Effector memory CD8-positive, alpha-beta T cell (primary cell): ENCODE results near the gene CCDC92.
A peak's percentile ranks its signal among the peaks of the same experiment; 100 is the strongest.

ENCODE experiments used
- ATAC-seq: fragments of 150-1000 bp; cut with Tn5 transposase; replicated peaks from 2 replicates; pipeline ENCODE4 v1.10.0; 2021; ENCODE audit warnings: mild to moderate bottlenecking, moderate library complexity
- DNase-seq, 3 experiments: peaks; one replicate each; pipeline ENCODE4 v3.0.0; 2021
- H3K27ac Mint-ChIP-seq, 2 donors: one replicate each; pipeline ENCODE4 v1.8.0; 2022; ENCODE audit warnings: mild to moderate bottlenecking in 2 of 2, mixed read lengths in 2 of 2, moderate library complexity in 2 of 2
- H3K27me3 Mint-ChIP-seq, 2 donors: one replicate each; pipeline ENCODE4 v1.8.0; 2022; ENCODE audit warnings: mixed read lengths in 2 of 2
- H3K36me3 Mint-ChIP-seq: one replicate; pipeline ENCODE4 v1.8.0; 2022; ENCODE audit warnings: mild to moderate bottlenecking, moderate library complexity, mixed read lengths; ENCODE audit not compliant: insufficient read depth
- H3K4me1 Mint-ChIP-seq, 2 donors: one replicate each; pipeline ENCODE4 v1.8.0; 2022; ENCODE audit warnings: low read depth in 2 of 2, mixed read lengths in 2 of 2
- H3K4me3 Mint-ChIP-seq, 2 donors: one replicate each; pipeline ENCODE4 v1.8.0; 2022; ENCODE audit warnings: mild to moderate bottlenecking in 2 of 2, mixed read lengths in 2 of 2, moderate library complexity in 2 of 2
- H3K9me3 Mint-ChIP-seq, 2 donors: one replicate each; pipeline ENCODE4 v1.8.0; 2022; ENCODE audit warnings: mixed read lengths in 2 of 2
- total RNA-seq, 9 experiments: gene quantifications; one replicate each; lab custom pipeline; 2026; lab: John Stamatoyannopoulos, UW

Gene CCDC92
- 11.5 to 55.9 (median 22.9) reads per million in 9 experiments for total RNA-seq

GRCh38 chr12:123972457-123973401, at the start of gene CCDC92, which contains the start of gene ZNF664:
CCDC92 (minus strand) TSS chr12:123972831; CDS start chr12:123944305, 28,526 bp downstream.
ZNF664 (plus strand) TSS chr12:123973215; CDS start chr12:124012145, 38,930 bp downstream.
- Mint-ChIP-seq H3K36me3 (peaks cover 33% of the 10 kb centered on the region), H3K4me3 (peak within 1 kb of the TSS; percentile 93 to 96), H3K9me3 (no peaks in the 10 kb centered on the region), H3K27ac (peak within 1 kb of the TSS; percentile 92 to 96), H3K27me3 (no peaks in the 10 kb centered on the region), H3K4me1 (peaks cover 18 to 30% of the 10 kb centered on the region in 2 donors)
- peak; percentile 81 for ATAC-seq
- DNase-seq: peak; percentile 90 to 94 (median 93)

GRCh38 chr12:124022161-124022560, 49.5 kb upstream of the CCDC92 start:
- H3K27ac Mint-ChIP-seq: no peak overlapping the region
- no peaks in the 10 kb centered on the region for H3K27me3 Mint-ChIP-seq
- H3K9me3 Mint-ChIP-seq: no peaks in the 10 kb centered on the region
- ATAC-seq (no peak), DNase-seq (no peak)
- H3K4me3 Mint-ChIP-seq: no peak overlapping the region
- no peaks in the 10 kb centered on the region for H3K4me1 Mint-ChIP-seq
- no peaks in the 10 kb centered on the region for H3K36me3 Mint-ChIP-seq

GRCh38 chr12:124021007-124021406, 48.4 kb upstream of the CCDC92 start:
- no peak for DNase-seq
- no peaks in the 10 kb centered on the region for H3K4me1 Mint-ChIP-seq
- ATAC-seq: no peak
- H3K27ac Mint-ChIP-seq: no peak overlapping the region
- no peak overlapping the region for H3K4me3 Mint-ChIP-seq
- H3K36me3 Mint-ChIP-seq: no peaks in the 10 kb centered on the region
- no peaks in the 10 kb centered on the region for H3K9me3 Mint-ChIP-seq
- no peaks in the 10 kb centered on the region for H3K27me3 Mint-ChIP-seq

- H3K4me1 Mint-ChIP-seq: no peaks in the 10 kb centered on the region
- DNase-seq: no peak
- ATAC-seq: no peak
- H3K9me3 Mint-ChIP-seq: no peaks in the 10 kb centered on the region
- peak overlapping the region in 1 of 2 donors; percentile 81 for H3K27ac Mint-ChIP-seq
- H3K27me3 Mint-ChIP-seq: no peaks in the 10 kb centered on the region
- H3K4me3 Mint-ChIP-seq: no peak overlapping the region
- H3K36me3 Mint-ChIP-seq: no peaks in the 10 kb centered on the region
Measured at GRCh38 chr12:124020514-124020949, 47.9 kb upstream of the CCDC92 start.

- Mint-ChIP-seq H3K36me3 (no peaks in the 10 kb centered on the region), H3K27ac (peak overlapping the region in 1 of 2 donors; percentile 81), H3K27me3 (no peaks in the 10 kb centered on the region), H3K4me3 (no peak overlapping the region), H3K9me3 (no peaks in the 10 kb centered on the region), H3K4me1 (no peaks in the 10 kb centered on the region)
- no peak for ATAC-seq
- DNase-seq: no peak
Measured at GRCh38 chr12:124019115-124019514, 46.5 kb upstream of the CCDC92 start.

- ATAC-seq (no peak), DNase-seq (no peak)
- Mint-ChIP-seq H3K36me3 (peaks cover under 1% of the 10 kb centered on the region), H3K4me3 (no peak overlapping the region), H3K4me1 (no peaks in the 10 kb centered on the region), H3K9me3 (no peaks in the 10 kb centered on the region), H3K27ac (no peak overlapping the region), H3K27me3 (no peaks in the 10 kb centered on the region)
Measured at GRCh38 chr12:124018539-124018938, 45.9 kb upstream of the CCDC92 start.

- Mint-ChIP-seq H3K9me3 (no peaks in the 10 kb centered on the region), H3K27ac (no peak overlapping the region)
- no peak for ATAC-seq
Measured at GRCh38 chr12:124017064-124017463, 44.4 kb upstream of the CCDC92 start.

GRCh38 chr12:124015494-124016461, 43.1 kb upstream of the CCDC92 start:
- ATAC-seq (no peak), DNase-seq (no peak)
- Mint-ChIP-seq H3K4me3 (no peak overlapping the region), H3K9me3 (no peaks in the 10 kb centered on the region), H3K27ac (peak overlapping the region; percentile 4), H3K4me1 (no peaks in the 10 kb centered on the region), H3K27me3 (no peaks in the 10 kb centered on the region), H3K36me3 (peaks cover 23% of the 10 kb centered on the region)

More at GRCh38 chr12:124017064-124017463, 44.4 kb upstream of the CCDC92 start:
- Mint-ChIP-seq H3K4me3 (no peak overlapping the region), H3K4me1 (no peaks in the 10 kb centered on the region), H3K27me3 (no peaks in the 10 kb centered on the region), H3K36me3 (peaks cover 14% of the 10 kb centered on the region)
- DNase-seq: no peak

GRCh38 chr12:124013073-124013472, 40.4 kb upstream of the CCDC92 start:
- Mint-ChIP-seq H3K4me1 (no peaks in the 10 kb centered on the region), H3K27ac (no peak overlapping the region), H3K4me3 (no peak overlapping the region), H3K9me3 (no peaks in the 10 kb centered on the region), H3K36me3 (peaks cover 33% of the 10 kb centered on the region), H3K27me3 (no peaks in the 10 kb centered on the region)
- no peak for DNase-seq
- no peak for ATAC-seq

GRCh38 chr12:124011435-124012115, 38.9 kb upstream of the CCDC92 start:
- Mint-ChIP-seq H3K36me3 (peaks cover 33% of the 10 kb centered on the region), H3K9me3 (no peaks in the 10 kb centered on the region), H3K27me3 (no peaks in the 10 kb centered on the region), H3K4me3 (no peak overlapping the region), H3K4me1 (peaks cover 4 to 6% of the 10 kb centered on the region in 2 donors), H3K27ac (no peak overlapping the region)
- no peak for DNase-seq
- ATAC-seq: no peak

GRCh38 chr12:124010687-124011086, 38.1 kb upstream of the CCDC92 start:
- Mint-ChIP-seq H3K4me3 (no peak overlapping the region), H3K36me3 (peaks cover 33% of the 10 kb centered on the region), H3K4me1 (peaks cover 11 to 13% of the 10 kb centered on the region in 2 donors), H3K27me3 (no peaks in the 10 kb centered on the region), H3K9me3 (no peaks in the 10 kb centered on the region), H3K27ac (peak overlapping the region; percentile 3 to 28)
- DNase-seq (no peak), ATAC-seq (no peak)

- no peak overlapping the region for H3K4me3 Mint-ChIP-seq
- H3K27me3 Mint-ChIP-seq: no peaks in the 10 kb centered on the region
- peaks cover 12 to 15% of the 10 kb centered on the region in 2 donors for H3K4me1 Mint-ChIP-seq
- DNase-seq: no peak
- no peak for ATAC-seq
- H3K9me3 Mint-ChIP-seq: no peaks in the 10 kb centered on the region
- peaks cover 33% of the 10 kb centered on the region for H3K36me3 Mint-ChIP-seq
- H3K27ac Mint-ChIP-seq: no peak overlapping the region
Measured at GRCh38 chr12:124009781-124010180, 37.1 kb upstream of the CCDC92 start.
